Measurements from ENCODE around the gene ABHD12B. TPM values are rescaled to one million over a fixed set of nuclear protein-coding genes. Genes with fewer than 3 reads are reported as not detected.
A peak's percentile ranks its signal among the peaks of the same experiment; 100 is the strongest.

Gene ABHD12B
- total RNA-seq, 2 donors from 2014 or later = not detected

DNA sequence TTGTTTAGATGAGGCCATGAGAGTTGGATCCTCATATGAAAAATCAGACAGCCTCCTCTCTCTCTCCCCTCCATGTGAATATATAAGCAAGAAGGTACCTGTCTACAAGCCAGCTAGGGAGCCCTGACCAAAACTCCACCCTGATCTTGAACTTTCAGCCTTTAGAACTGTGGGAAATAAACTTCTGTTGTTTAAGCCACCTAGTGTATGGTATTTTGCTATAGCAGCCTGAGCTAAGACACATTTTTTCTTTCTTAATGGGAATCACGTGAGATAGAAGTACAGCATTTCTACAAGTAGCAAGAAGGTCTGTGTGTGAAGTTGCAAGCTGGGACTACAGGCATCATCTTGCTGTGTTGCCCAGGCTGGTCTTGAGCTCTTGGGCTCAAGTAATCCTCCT is 16.3 kb upstream of the ABHD12B start:
- DNase-seq (ENCODE audit: low spot score) = no peak
- peaks cover 0 to 5% of the 10 kb centered on the region in 2 donors for H3K4me1 ChIP-seq (ENCODE audit: control insufficient read depth in 1 of 2, low read depth in 2 of 2)
- ATAC-seq (ENCODE audit: insufficient number of reproducible peaks, low FRiP score, low read depth) = no peak
- H3K27me3 ChIP-seq (replicated peaks; ENCODE audit: insufficient read depth) = no peaks in the 10 kb centered on the region
- no peak overlapping the region for H3K4me3 ChIP-seq
- H3K9me3 ChIP-seq = no peaks in the 10 kb centered on the region
- H3K36me3 ChIP-seq = no peaks in the 10 kb centered on the region
- TF ChIP-seq, protein P1, sequence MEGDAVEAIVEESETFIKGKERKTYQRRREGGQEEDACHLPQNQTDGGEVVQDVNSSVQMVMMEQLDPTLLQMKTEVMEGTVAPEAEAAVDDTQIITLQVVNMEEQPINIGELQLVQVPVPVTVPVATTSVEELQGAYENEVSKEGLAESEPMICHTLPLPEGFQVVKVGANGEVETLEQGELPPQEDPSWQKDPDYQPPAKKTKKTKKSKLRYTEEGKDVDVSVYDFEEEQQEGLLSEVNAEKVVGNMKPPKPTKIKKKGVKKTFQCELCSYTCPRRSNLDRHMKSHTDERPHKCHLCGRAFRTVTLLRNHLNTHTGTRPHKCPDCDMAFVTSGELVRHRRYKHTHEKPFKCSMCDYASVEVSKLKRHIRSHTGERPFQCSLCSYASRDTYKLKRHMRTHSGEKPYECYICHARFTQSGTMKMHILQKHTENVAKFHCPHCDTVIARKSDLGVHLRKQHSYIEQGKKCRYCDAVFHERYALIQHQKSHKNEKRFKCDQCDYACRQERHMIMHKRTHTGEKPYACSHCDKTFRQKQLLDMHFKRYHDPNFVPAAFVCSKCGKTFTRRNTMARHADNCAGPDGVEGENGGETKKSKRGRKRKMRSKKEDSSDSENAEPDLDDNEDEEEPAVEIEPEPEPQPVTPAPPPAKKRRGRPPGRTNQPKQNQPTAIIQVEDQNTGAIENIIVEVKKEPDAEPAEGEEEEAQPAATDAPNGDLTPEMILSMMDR (IDR thresholded peaks at IDR 0.05) = no peak
- no peak overlapping the region for H3K27ac ChIP-seq

DNA sequence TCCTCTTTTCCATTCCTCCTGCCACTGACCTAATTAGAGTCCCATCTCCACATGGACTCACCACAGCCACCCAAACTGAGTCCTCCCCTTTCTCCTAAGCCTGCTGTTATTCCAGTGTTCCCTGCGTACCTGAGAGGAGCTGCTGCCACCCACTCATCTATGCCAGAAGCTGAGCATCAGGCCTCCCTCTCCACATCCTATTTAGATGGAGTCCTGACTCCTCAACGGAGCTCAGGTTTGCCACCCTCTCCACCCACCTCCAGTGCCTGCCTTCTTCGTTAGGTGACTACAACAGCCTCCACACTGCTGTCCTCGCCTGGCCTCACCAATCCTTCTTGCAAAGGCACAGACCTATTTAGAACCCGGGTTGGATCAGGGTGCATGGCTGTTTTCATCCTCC is 15.2 kb upstream of the ABHD12B start:
- TF ChIP-seq, protein P1 (IDR thresholded peaks at IDR 0.05) = no peak
- ATAC-seq (ENCODE audit: insufficient number of reproducible peaks, low FRiP score, low read depth) = no peak
- H3K4me3 ChIP-seq = no peak overlapping the region
- peaks cover 0 to 5% of the 10 kb centered on the region in 2 donors for H3K4me1 ChIP-seq (ENCODE audit: control insufficient read depth in 1 of 2, low read depth in 2 of 2)
- no peak for DNase-seq (ENCODE audit: low spot score)
- H3K36me3 ChIP-seq = no peaks in the 10 kb centered on the region
- H3K9me3 ChIP-seq = no peaks in the 10 kb centered on the region
- H3K27ac ChIP-seq = no peak overlapping the region
- no peaks in the 10 kb centered on the region for H3K27me3 ChIP-seq (replicated peaks; ENCODE audit: insufficient read depth)

- Histone ChIP-seq H3K27me3 (replicated peaks; ENCODE audit: insufficient read depth) (no peaks in the 10 kb centered on the region), H3K4me1 (ENCODE audit: control insufficient read depth in 1 of 2, low read depth in 2 of 2) (peaks cover 0 to 5% of the 10 kb centered on the region in 2 donors), H3K9me3 (no peaks in the 10 kb centered on the region), H3K27ac (peak overlapping the region; percentile 22 to 49), H3K36me3 (no peaks in the 10 kb centered on the region), H3K4me3 (peak overlapping the region; percentile 96)
- no peak for DNase-seq (ENCODE audit: low spot score)
- no peak for ATAC-seq (ENCODE audit: insufficient number of reproducible peaks, low FRiP score, low read depth)
- TF ChIP-seq, protein P1 (IDR thresholded peaks at IDR 0.05) = no peak
Observed at GRCh38 chr14:50859296-50859624, 12.6 kb upstream of the ABHD12B start.

DNA sequence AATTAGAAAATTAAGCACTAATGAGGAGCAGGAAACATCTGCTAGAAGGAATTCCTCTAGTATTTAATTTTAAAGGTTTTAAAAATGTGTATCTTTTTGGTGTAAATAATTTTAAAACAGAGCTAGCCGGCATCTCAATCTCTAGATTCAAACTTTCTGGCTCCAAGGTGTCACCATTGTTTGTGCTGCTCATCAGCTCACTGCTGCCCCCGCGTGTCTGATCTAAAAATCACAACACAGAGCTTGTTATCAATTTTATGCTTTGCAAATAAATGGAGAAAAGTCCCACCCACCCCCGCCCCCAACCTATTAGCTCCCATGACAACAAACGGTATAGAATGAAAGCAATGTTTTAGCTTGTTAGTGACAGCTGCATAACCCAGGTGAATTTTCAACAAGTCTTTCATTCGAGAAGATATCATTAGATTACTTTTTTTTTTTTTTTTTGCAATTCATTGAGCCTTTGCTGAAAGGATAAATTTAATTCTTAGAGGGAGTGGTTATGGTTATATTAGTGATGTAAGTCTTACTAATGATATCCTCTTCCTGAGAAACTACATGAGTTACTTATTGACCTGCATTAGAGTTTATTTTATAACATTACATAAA is 11.3 kb upstream of the ABHD12B start:
- H3K9me3 ChIP-seq = no peaks in the 10 kb centered on the region
- ATAC-seq (ENCODE audit: insufficient number of reproducible peaks, low FRiP score, low read depth) (no peak), DNase-seq (ENCODE audit: low spot score) (peak; percentile 40)
- H3K36me3 ChIP-seq = no peaks in the 10 kb centered on the region
- H3K4me1 ChIP-seq (ENCODE audit: control insufficient read depth in 1 of 2, low read depth in 2 of 2) = peaks cover 0 to 5% of the 10 kb centered on the region in 2 donors
- H3K27ac ChIP-seq = peak overlapping the region; percentile 49 to 73
- H3K27me3 ChIP-seq (replicated peaks; ENCODE audit: insufficient read depth) = no peaks in the 10 kb centered on the region
- peak overlapping the region; percentile 96 for H3K4me3 ChIP-seq
- TF ChIP-seq, protein P1 (IDR thresholded peaks at IDR 0.05) = peak; percentile 77

GRCh38 chr14:50862036-50862570 is 9.8 kb upstream of the ABHD12B start:
- TF ChIP-seq, protein P1 (IDR thresholded peaks at IDR 0.05) = no peak
- no peaks in the 10 kb centered on the region for H3K36me3 ChIP-seq
- no peak overlapping the region for H3K4me3 ChIP-seq
- no peak overlapping the region for H3K27ac ChIP-seq
- H3K9me3 ChIP-seq = no peaks in the 10 kb centered on the region
- peaks cover 0 to 5% of the 10 kb centered on the region in 2 donors for H3K4me1 ChIP-seq (ENCODE audit: control insufficient read depth in 1 of 2, low read depth in 2 of 2)
- no peaks in the 10 kb centered on the region for H3K27me3 ChIP-seq (replicated peaks; ENCODE audit: insufficient read depth)
- ATAC-seq (ENCODE audit: insufficient number of reproducible peaks, low FRiP score, low read depth) (no peak), DNase-seq (ENCODE audit: low spot score) (no peak)

Measured in thoracic aorta (tissue), 2 donors.